Measurements from ENCODE around the gene CXCR4.
"Not testable (repeated sequence)": the region's sequence is repeated elsewhere in the genome, so short reads cannot be mapped to it uniquely, and the experiment has no call there.

CXCR4 gene

GRCh38 chr2:136098441-136098840 is 19.5 kb downstream of the CXCR4 start:
- no peak for DNase-seq
- Mint-ChIP-seq H3K27ac (peak overlapping the region in 1 of 2 donors; percentile 6), H3K27me3 (no peaks in the 10 kb centered on the region), H3K4me3 (no peak overlapping the region), H3K4me1 (ENCODE audit: low read depth in 2 of 2) (peaks cover 0 to 10% of the 10 kb centered on the region in 2 donors), H3K36me3 (ENCODE audit: insufficient read depth) (no peaks in the 10 kb centered on the region), H3K9me3 (peaks cover 0 to 3% of the 10 kb centered on the region in 2 donors)
- no peak for ATAC-seq (replicated peaks)

GRCh38 chr2:136093583-136093982 is 24.4 kb downstream of the CXCR4 start:
- H3K36me3 Mint-ChIP-seq (ENCODE audit: insufficient read depth), result no peaks in the 10 kb centered on the region
- H3K27me3 Mint-ChIP-seq, result peaks cover 0 to 7% of the 10 kb centered on the region in 2 donors
- no peak overlapping the region for H3K27ac Mint-ChIP-seq
- ATAC-seq (replicated peaks), result no peak
- peaks cover 5 to 6% of the 10 kb centered on the region in 2 donors for H3K4me1 Mint-ChIP-seq (ENCODE audit: low read depth in 2 of 2)
- H3K9me3 Mint-ChIP-seq, result no peaks in the 10 kb centered on the region
- DNase-seq, result no peak
- H3K4me3 Mint-ChIP-seq, result no peak overlapping the region

- ATAC-seq (replicated peaks) (no peak), DNase-seq (no peak)
- peaks cover 0 to 7% of the 10 kb centered on the region in 2 donors for H3K27me3 Mint-ChIP-seq
- no peak overlapping the region for H3K4me3 Mint-ChIP-seq
- peak overlapping the region in 1 of 2 donors; percentile 62 for H3K27ac Mint-ChIP-seq
- no peaks in the 10 kb centered on the region for H3K9me3 Mint-ChIP-seq
- peaks cover 0 to 6% of the 10 kb centered on the region in 2 donors for H3K4me1 Mint-ChIP-seq (ENCODE audit: low read depth in 2 of 2)
- peaks cover 3% of the 10 kb centered on the region for H3K36me3 Mint-ChIP-seq (ENCODE audit: insufficient read depth)
Observed at GRCh38 chr2:136091899-136092298, 26.1 kb downstream of the CXCR4 start.

- not testable (repeated sequence) for H3K9me3 Mint-ChIP-seq; H3K36me3 Mint-ChIP-seq (ENCODE audit: insufficient read depth); H3K4me1 Mint-ChIP-seq (ENCODE audit: low read depth in 2 of 2); ATAC-seq (replicated peaks); H3K4me3 Mint-ChIP-seq; H3K27me3 Mint-ChIP-seq; DNase-seq; H3K27ac Mint-ChIP-seq
Observed at GRCh38 chr2:136087901-136088460, 30.0 kb downstream of the CXCR4 start.

GRCh38 chr2:136086253-136087016 is 31.5 kb downstream of the CXCR4 start:
- H3K9me3 Mint-ChIP-seq, result no peaks in the 10 kb centered on the region
- no peak for DNase-seq
- peaks cover 0 to 2% of the 10 kb centered on the region in 2 donors for H3K4me1 Mint-ChIP-seq (ENCODE audit: low read depth in 2 of 2)
- peak overlapping the region; percentile 41 to 58 for H3K27ac Mint-ChIP-seq
- H3K4me3 Mint-ChIP-seq, result no peak overlapping the region
- H3K27me3 Mint-ChIP-seq, result no peaks in the 10 kb centered on the region
- no peak for ATAC-seq (replicated peaks)
- H3K36me3 Mint-ChIP-seq (ENCODE audit: insufficient read depth), result peaks cover 3% of the 10 kb centered on the region

DNA sequence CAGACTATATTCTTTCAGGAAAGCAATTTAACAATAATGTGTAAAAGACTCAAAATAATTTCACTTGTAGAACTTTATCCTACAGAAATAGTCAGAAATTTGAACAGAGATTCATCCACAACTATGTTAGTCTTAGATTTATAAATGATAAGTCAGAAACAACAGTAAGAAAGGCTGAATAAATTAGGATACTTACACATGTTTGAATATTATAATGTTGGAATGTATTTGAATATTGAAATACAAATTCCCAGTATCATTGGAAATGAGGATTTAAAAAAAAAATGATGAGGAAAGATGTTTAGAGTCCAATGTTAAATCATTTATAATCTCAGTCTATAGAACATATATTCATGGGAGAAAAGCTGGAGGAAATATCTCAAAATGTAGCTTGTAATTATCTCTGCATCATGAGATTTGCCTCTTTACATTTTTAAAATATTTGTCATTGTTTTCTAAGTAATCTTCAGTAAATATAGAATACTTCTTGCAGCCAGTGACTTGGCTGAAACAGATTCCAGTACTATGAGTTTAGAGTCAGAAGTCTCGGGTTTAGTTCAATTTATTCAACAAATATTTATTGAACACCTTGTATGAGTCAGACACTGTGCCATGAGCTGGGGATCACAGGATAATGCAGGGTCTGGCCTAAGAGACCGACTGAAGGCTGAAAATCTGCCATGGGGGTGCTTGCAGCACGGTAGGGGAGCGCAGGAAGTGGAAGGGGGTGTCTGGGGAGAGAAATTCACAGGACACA is 32.3 kb downstream of the CXCR4 start:
- H3K9me3 Mint-ChIP-seq, result no peaks in the 10 kb centered on the region
- DNase-seq (no peak), ATAC-seq (replicated peaks) (no peak)
- H3K27me3 Mint-ChIP-seq, result no peaks in the 10 kb centered on the region
- peaks cover 0 to 2% of the 10 kb centered on the region in 2 donors for H3K4me1 Mint-ChIP-seq (ENCODE audit: low read depth in 2 of 2)
- H3K27ac Mint-ChIP-seq, result peak overlapping the region; percentile 41 to 58
- H3K4me3 Mint-ChIP-seq, result no peak overlapping the region
- peaks cover 3% of the 10 kb centered on the region for H3K36me3 Mint-ChIP-seq (ENCODE audit: insufficient read depth)

GRCh38 chr2:136081582-136082210 is 36.3 kb downstream of the CXCR4 start:
- Mint-ChIP-seq H3K27me3 (no peaks in the 10 kb centered on the region), H3K4me1 (ENCODE audit: low read depth in 2 of 2) (peaks cover 6 to 7% of the 10 kb centered on the region in 2 donors), H3K4me3 (no peak overlapping the region), H3K9me3 (no peaks in the 10 kb centered on the region), H3K27ac (no peak overlapping the region), H3K36me3 (ENCODE audit: insufficient read depth) (peaks cover 3% of the 10 kb centered on the region)
- no peak for ATAC-seq (replicated peaks)
- DNase-seq, result no peak

DNA sequence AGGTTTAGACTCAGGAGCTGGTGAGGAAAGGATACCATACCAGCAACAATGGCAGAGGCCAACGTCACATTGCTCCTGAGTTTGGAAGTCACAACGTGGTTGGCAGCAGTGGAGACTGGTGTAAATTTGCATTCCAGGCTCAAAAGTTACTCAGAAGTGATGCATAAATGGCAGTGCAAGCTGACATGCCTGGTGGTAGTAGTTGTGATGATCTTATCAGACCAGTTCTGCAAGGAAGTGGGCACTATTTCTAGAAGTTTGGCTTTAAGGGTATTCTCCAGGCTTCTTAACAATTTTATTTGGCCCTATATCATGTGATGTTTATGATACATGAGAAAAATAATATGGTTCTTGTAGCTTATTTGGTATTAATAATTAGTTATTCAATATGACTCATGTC is 37.8 kb downstream of the CXCR4 start:
- no peak overlapping the region for H3K4me3 Mint-ChIP-seq
- H3K9me3 Mint-ChIP-seq, result no peaks in the 10 kb centered on the region
- H3K4me1 Mint-ChIP-seq (ENCODE audit: low read depth in 2 of 2), result peaks cover 6 to 7% of the 10 kb centered on the region in 2 donors
- no peaks in the 10 kb centered on the region for H3K27me3 Mint-ChIP-seq
- ATAC-seq (replicated peaks), result peak; percentile 66
- DNase-seq, result no peak
- peaks cover 3% of the 10 kb centered on the region for H3K36me3 Mint-ChIP-seq (ENCODE audit: insufficient read depth)
- H3K27ac Mint-ChIP-seq, result peak overlapping the region in 1 of 2 donors; percentile 62

DNA sequence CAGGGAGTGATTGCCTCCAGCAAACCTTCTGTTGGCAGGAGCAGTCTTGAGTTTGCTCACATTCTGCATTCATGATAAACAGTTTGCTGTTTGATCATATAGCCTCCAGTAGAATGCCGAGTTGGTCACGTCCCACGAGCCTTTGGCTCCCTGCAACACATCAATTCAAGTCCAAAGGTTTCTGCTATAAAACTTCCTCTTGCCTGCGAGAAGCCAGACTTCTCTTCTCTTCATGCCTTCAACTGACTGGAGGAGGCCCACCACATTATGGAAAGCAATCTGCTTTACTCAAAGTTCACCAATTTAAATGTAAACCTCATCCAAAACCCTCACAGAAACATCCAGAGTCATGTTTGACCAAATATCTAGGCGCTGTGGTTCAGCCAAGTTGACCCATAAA is 40.8 kb downstream of the CXCR4 start:
- no peak overlapping the region for H3K4me3 Mint-ChIP-seq
- no peaks in the 10 kb centered on the region for H3K27me3 Mint-ChIP-seq
- no peak for ATAC-seq (replicated peaks)
- peaks cover 6 to 7% of the 10 kb centered on the region in 2 donors for H3K4me1 Mint-ChIP-seq (ENCODE audit: low read depth in 2 of 2)
- DNase-seq, result no peak
- peaks cover 0 to 8% of the 10 kb centered on the region in 2 donors for H3K9me3 Mint-ChIP-seq
- H3K36me3 Mint-ChIP-seq (ENCODE audit: insufficient read depth), result peaks cover 3% of the 10 kb centered on the region
- no peak overlapping the region for H3K27ac Mint-ChIP-seq

DNA sequence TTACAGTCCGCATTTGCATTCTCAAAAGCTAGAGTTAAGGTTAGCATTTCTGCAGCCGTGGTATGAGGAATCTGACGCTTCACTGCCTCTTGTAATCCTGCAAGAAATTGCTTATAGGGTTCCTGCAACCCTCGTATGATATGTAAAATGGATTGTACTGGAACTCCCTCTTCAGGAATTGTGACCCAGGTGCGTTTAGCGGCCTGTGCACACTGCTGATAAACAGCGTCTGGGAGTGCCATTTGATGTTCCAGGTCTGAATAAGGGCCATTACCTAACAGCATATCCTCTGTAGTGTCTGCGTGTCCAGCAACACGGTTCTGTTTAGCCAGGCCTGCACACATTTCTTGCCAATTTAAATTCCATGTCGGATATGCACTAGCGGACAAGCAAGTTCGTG is 42.5 kb downstream of the CXCR4 start:
- Mint-ChIP-seq H3K9me3 (peaks cover 0 to 8% of the 10 kb centered on the region in 2 donors), H3K27ac (no peak overlapping the region), H3K36me3 (ENCODE audit: insufficient read depth) (peaks cover 3% of the 10 kb centered on the region), H3K4me1 (ENCODE audit: low read depth in 2 of 2) (peaks cover 6 to 7% of the 10 kb centered on the region in 2 donors), H3K4me3 (no peak overlapping the region), H3K27me3 (no peaks in the 10 kb centered on the region)
- no peak for DNase-seq
- ATAC-seq (replicated peaks), result no peak

DNA sequence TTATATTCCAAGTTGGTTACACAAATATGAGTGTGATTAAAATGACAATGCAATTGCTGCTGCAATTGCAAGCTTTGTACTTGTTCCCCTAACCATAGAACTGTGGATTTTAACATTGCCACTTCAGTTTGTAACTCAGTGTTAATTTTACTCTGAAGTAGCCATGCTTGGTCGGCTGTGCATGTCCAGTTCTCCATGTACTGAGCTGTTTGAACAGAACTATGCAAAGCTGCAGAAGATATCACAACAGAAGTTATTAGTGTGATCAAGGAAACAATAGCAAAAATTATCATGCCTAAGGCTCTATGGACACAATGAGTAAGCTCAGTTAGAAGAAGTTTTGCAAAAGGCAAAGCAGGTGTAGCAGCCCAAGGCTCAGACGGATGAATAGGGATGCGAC is 45.3 kb downstream of the CXCR4 start:
- H3K36me3 Mint-ChIP-seq (ENCODE audit: insufficient read depth), result no peaks in the 10 kb centered on the region
- ATAC-seq (replicated peaks), result no peak
- no peak overlapping the region for H3K27ac Mint-ChIP-seq
- no peaks in the 10 kb centered on the region for H3K27me3 Mint-ChIP-seq
- DNase-seq, result no peak
- peaks cover 0 to 8% of the 10 kb centered on the region in 2 donors for H3K9me3 Mint-ChIP-seq
- H3K4me3 Mint-ChIP-seq, result no peak overlapping the region
- H3K4me1 Mint-ChIP-seq (ENCODE audit: low read depth in 2 of 2), result peaks cover 2 to 7% of the 10 kb centered on the region in 2 donors

- H3K27ac Mint-ChIP-seq; H3K27me3 Mint-ChIP-seq; H3K4me3 Mint-ChIP-seq; DNase-seq; H3K9me3 Mint-ChIP-seq; H3K36me3 Mint-ChIP-seq (ENCODE audit: insufficient read depth); H3K4me1 Mint-ChIP-seq (ENCODE audit: low read depth in 2 of 2); ATAC-seq (replicated peaks): not testable (repeated sequence)
Observed at GRCh38 chr2:136071887-136072286, 46.1 kb downstream of the CXCR4 start.

DNA sequence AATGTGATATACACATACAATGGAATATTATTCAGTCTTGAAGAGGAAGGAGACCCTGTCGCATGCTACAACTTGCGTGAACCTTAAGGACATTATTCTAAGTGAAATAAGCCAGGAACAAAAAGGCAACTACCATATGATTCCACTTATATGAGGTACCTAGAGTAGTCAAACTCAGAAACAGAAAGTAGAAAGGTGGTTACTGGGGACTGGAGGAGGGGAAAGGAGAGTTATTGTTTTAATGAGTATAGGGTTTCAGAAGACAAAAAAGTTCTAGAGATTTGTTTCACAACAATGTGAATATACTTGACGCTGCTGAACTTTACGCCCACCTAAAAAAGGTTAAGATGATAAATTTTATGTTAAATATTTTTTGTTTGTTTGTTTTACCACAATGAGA is 47.0 kb downstream of the CXCR4 start:
- H3K4me1 Mint-ChIP-seq (ENCODE audit: low read depth in 2 of 2), result peaks cover 3 to 7% of the 10 kb centered on the region in 2 donors
- ATAC-seq (replicated peaks) (no peak), DNase-seq (no peak)
- H3K9me3 Mint-ChIP-seq, result peaks cover 0 to 8% of the 10 kb centered on the region in 2 donors
- no peaks in the 10 kb centered on the region for H3K36me3 Mint-ChIP-seq (ENCODE audit: insufficient read depth)
- H3K27me3 Mint-ChIP-seq, result no peaks in the 10 kb centered on the region
- H3K4me3 Mint-ChIP-seq, result no peak overlapping the region
- no peak overlapping the region for H3K27ac Mint-ChIP-seq
